ENCODE measurements around the gene AMER1. TPM values are rescaled to one million over a fixed set of nuclear protein-coding genes. Genes with fewer than 3 reads are reported as not detected.

AMER1 gene
- total and polyA plus RNA-seq, 2 of the 4 experiments (the other 2 are of a cell fraction): 1.3 to 2.2 TPM

DNA sequence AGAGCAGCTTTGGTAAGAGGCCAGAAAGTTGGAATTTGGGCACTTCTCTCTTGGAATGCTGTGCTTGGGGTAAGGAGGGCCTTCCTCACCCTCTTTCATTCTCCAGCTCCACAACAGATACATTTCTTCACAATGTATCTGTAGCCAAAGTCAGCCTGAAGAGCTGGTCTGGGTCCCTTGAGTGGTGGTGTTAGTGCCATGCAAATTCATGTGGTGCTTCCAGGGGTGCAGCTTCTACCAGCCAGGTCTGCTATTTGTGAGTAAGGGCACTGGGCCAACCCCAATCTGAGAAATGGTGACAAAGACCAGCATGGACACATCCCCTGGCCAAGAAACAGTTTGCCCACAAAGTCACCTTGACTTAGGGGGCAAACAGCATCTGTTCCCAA lies 17.8 kb downstream of the AMER1 start:
- no peak overlapping the region for H2BK20ac ChIP-seq (ENCODE audit: low read depth, low read length)
- H3K4me3 ChIP-seq (ENCODE audit: insufficient read depth, low read depth, low read length): no peak overlapping the region
- dilution Hi-C loops (cut with HindIII; ENCODE audit: low sequenced_read_pairs, unreplicated experiment) (no loop called here), in situ Hi-C loops (cut with MboI; ENCODE audit: low sequenced_read_pairs) (no loop called here), intact Hi-C loops (cut with micrococcal nuclease) (no loop called here)
- no peak overlapping the region for H3K23ac ChIP-seq (ENCODE audit: low read depth, low read length)
- H3K79me1 ChIP-seq (ENCODE audit: low read depth in 1 of 2, low read length in 2 of 2): no peaks in the 10 kb centered on the region
- no peak overlapping the region for H4K91ac ChIP-seq (ENCODE audit: insufficient read depth, low read depth, low read length)
- H2AK9ac ChIP-seq (replicated peaks; ENCODE audit: low read depth, low read length, poor library complexity): no peak overlapping the region
- H2BK15ac ChIP-seq (ENCODE audit: low read depth, low read length): no peak overlapping the region
- H3K27me3 ChIP-seq (ENCODE audit: control insufficient read depth, insufficient read depth, low read length): no peaks in the 10 kb centered on the region
- H4K5ac ChIP-seq (ENCODE audit: low read depth, low read length): no peak overlapping the region
- H2BK5ac ChIP-seq (ENCODE audit: low read depth, low read length, poor library complexity, severe bottlenecking): no peak overlapping the region
- ChIA-PET POLR2A (ENCODE audit: unreplicated experiment) (interaction anchor here (0.5 kb wide), 1 partner anchor 928 kb away, joined by 3 read pairs; no protein-coding TSS in a partner anchor), CTCF (no interaction called here)
- BruUV-seq (replicated peaks): no TSS peak
- DNase-seq: no peak
- H3K4me2 ChIP-seq (ENCODE audit: low read depth, low read length): no peak overlapping the region
- H3K36me3 ChIP-seq (ENCODE audit: control insufficient read depth, insufficient read depth, low read length): peaks cover 12% of the 10 kb centered on the region
- no peak overlapping the region for H3K27ac ChIP-seq (ENCODE audit: insufficient read depth, low read length)
- no peak overlapping the region for H2AK5ac ChIP-seq (ENCODE audit: low read depth, low read length)
- H3K4me1 ChIP-seq (ENCODE audit: control insufficient read depth, insufficient read depth, low read length): no peaks in the 10 kb centered on the region
- H3K9ac ChIP-seq (ENCODE audit: low read depth, low read length): no peak overlapping the region
- no peak for ATAC-seq (ENCODE audit: low read depth)
- H3K14ac ChIP-seq (replicated peaks; ENCODE audit: low read depth, low read length): no peak overlapping the region
- H2BK120ac ChIP-seq (ENCODE audit: low read depth, low read length): no peak overlapping the region
- H3K9me1 ChIP-seq (ENCODE audit: insufficient read depth, low read length): no peaks in the 10 kb centered on the region
- no peaks in the 10 kb centered on the region for H4K20me1 ChIP-seq (ENCODE audit: insufficient read depth, low read length)
- peaks cover 1% of the 10 kb centered on the region; the same call in 1 of the 2 replicates for H3K9me3 ChIP-seq (ENCODE audit: control insufficient read depth, insufficient read depth, low read length)
- H4K8ac ChIP-seq (ENCODE audit: low read depth in 2 of 2, low read length in 2 of 2): no peak overlapping the region
- TF ChIP-seq RCOR1 (IDR thresholded peaks at IDR 0.05; ENCODE audit: insufficient replicate concordance, low read length): no peak
- no peak for TF ChIP-seq MXI1 (IDR thresholded peaks at IDR 0.05; ENCODE audit: borderline replicate concordance, low read depth, low read length)
- TF ChIP-seq MAZ (IDR thresholded peaks at IDR 0.05; ENCODE audit: borderline replicate concordance, low read depth, low read length): no peak
- TF ChIP-seq POLR2A (IDR thresholded peaks at IDR 0.05; ENCODE audit: low read depth, low read length): no peak
- no peak overlapping the region for H3K4ac ChIP-seq (ENCODE audit: low read depth, low read length)
- no peak overlapping the region for H2AFZ ChIP-seq (replicated peaks; ENCODE audit: low read length, poor library complexity)
- no peak overlapping the region for H3K18ac ChIP-seq (ENCODE audit: low read depth, low read length)
- H3K56ac ChIP-seq (ENCODE audit: extremely low read depth, insufficient read depth, low read length): no peak overlapping the region

Data from IMR-90 (cell line).